Measurements from ENCODE around the gene ATG9A. TPM values are rescaled to one million over a fixed set of nuclear protein-coding genes. Genes with fewer than 3 reads are reported as not detected.

ATG9A gene
- total and polyA plus RNA-seq, 2 donors (not counting 1 experiment from before 2014, with no cell fraction given), result 41.8 to 65.5 TPM

GRCh38 chr2:219252570-219252899, 23.1 kb upstream of the ATG9A start:
- H3K4me3 Mint-ChIP-seq, result peak overlapping the region; percentile 87
- Histone ChIP-seq H3K9me3 (ENCODE audit: control extremely low read depth in 1 of 3, control insufficient read depth in 2 of 3, insufficient read depth in 1 of 3, low read length in 2 of 3) (no peaks in the 10 kb centered on the region), H4K20me1 (ENCODE audit: control insufficient read depth, insufficient read depth, low read length, poor library complexity, severe bottlenecking) (peaks cover 22% of the 10 kb centered on the region), H3K4me2 (replicated peaks; ENCODE audit: low read depth, low read length, poor library complexity, severe bottlenecking) (peak overlapping the region; percentile 100), H3K4me1 (ENCODE audit: control insufficient read depth in 2 of 2, insufficient read depth in 2 of 2, low read length in 2 of 2) (peaks cover 48 to 58% of the 10 kb centered on the region in 2 donors), H2AFZ (ENCODE audit: insufficient read depth, low read depth, low read length, poor library complexity, severe bottlenecking) (peak overlapping the region; percentile 25), H3K9ac (ENCODE audit: low read length) (peak overlapping the region; percentile 90), H3K36me3 (replicated peaks in 1 of 2; ENCODE audit: control extremely low read depth in 1 of 2, control insufficient read depth in 1 of 2, extremely low read depth in 1 of 2, insufficient read depth in 2 of 2, low read length in 1 of 2) (peaks cover 2 to 31% of the 10 kb centered on the region in 2 experiments), H3K79me2 (ENCODE audit: control insufficient read depth, insufficient read depth, low read length) (peaks cover 50% of the 10 kb centered on the region), H3K4me3 (ENCODE audit: control extremely low read depth in 1 of 5, extremely low read depth in 1 of 5, insufficient read depth in 1 of 5, low read depth in 2 of 5, low read length in 4 of 5) (peak overlapping the region; percentile 83 to 97 (median 90)), H3K27me3 (replicated peaks in 1 of 4; ENCODE audit: control extremely low read depth in 1 of 4, control insufficient read depth in 3 of 4, insufficient read depth in 4 of 4, low read length in 3 of 4) (no peaks in the 10 kb centered on the region), H3K27ac (ENCODE audit: low read length in 2 of 2) (peak overlapping the region; percentile 67 to 93)
- H3K27ac Mint-ChIP-seq, result peak overlapping the region; percentile 96
- no peaks in the 10 kb centered on the region for H3K27me3 Mint-ChIP-seq
- H3K9me3 Mint-ChIP-seq (ENCODE audit: insufficient read depth), result no peaks in the 10 kb centered on the region
- ATAC-seq (ENCODE audit: low read depth), result no peak
- DNase-seq, result no peak
- TF ChIP-seq EZH2 (IDR thresholded peaks at IDR 0.05; ENCODE audit: borderline replicate concordance, insufficient read depth, low read depth, low read length, poor library complexity, severe bottlenecking), result no peak
- no peak for TF ChIP-seq CTCF (IDR thresholded peaks at IDR 0.05)
- POLR2A ChIA-PET, result interaction anchor here (0.5 to 4.2 kb wide), 13 partner anchors 7 to 372 kb away, joined by 3 to 106 read pairs (median 6); partner anchors contain the start of genes ABCB6, ANKZF1, ATG9A and CNPPD1
- WGBS (ENCODE audit: insufficient coverage), result 7% methylated on average over 9 of the region's 9 CpGs
- H3K4me1 Mint-ChIP-seq, result peaks cover 63% of the 10 kb centered on the region
- intact Hi-C loops (cut with micrococcal nuclease), result loop anchor here (5.0 kb wide), 1 partner anchor 1035 kb away; the partner anchor contains the start of gene ARPC2
- CTCF ChIA-PET, result interaction anchor here (0.6 to 7.6 kb wide), 11 partner anchors 16 to 81 kb away, joined by 3 to 97 read pairs (median 5); partner anchors contain the start of genes ABCB6, ANKZF1, ATG9A and DNAJB2

- DNase-seq, result no peak
- ATAC-seq (ENCODE audit: low read depth), result no peak
- Histone ChIP-seq H3K9me3 (ENCODE audit: control extremely low read depth in 1 of 3, control insufficient read depth in 2 of 3, insufficient read depth in 1 of 3, low read length in 2 of 3) (no peaks in the 10 kb centered on the region), H3K36me3 (replicated peaks in 1 of 2; ENCODE audit: control extremely low read depth in 1 of 2, control insufficient read depth in 1 of 2, extremely low read depth in 1 of 2, insufficient read depth in 2 of 2, low read length in 1 of 2) (peaks cover 2 to 35% of the 10 kb centered on the region in 2 experiments), H2AFZ (ENCODE audit: insufficient read depth, low read depth, low read length, poor library complexity, severe bottlenecking) (no peak overlapping the region), H3K4me2 (replicated peaks; ENCODE audit: low read depth, low read length, poor library complexity, severe bottlenecking) (peak overlapping the region; percentile 100), H3K9ac (ENCODE audit: low read length) (peak overlapping the region; percentile 90), H3K27me3 (replicated peaks in 1 of 4; ENCODE audit: control extremely low read depth in 1 of 4, control insufficient read depth in 3 of 4, insufficient read depth in 4 of 4, low read length in 3 of 4) (no peaks in the 10 kb centered on the region), H3K79me2 (ENCODE audit: control insufficient read depth, insufficient read depth, low read length) (peaks cover 54% of the 10 kb centered on the region), H4K20me1 (ENCODE audit: control insufficient read depth, insufficient read depth, low read length, poor library complexity, severe bottlenecking) (peaks cover 22% of the 10 kb centered on the region), H3K27ac (ENCODE audit: low read length in 2 of 2) (peak overlapping the region; percentile 67 to 93), H3K4me1 (ENCODE audit: control insufficient read depth in 2 of 2, insufficient read depth in 2 of 2, low read length in 2 of 2) (peaks cover 53 to 63% of the 10 kb centered on the region in 2 donors), H3K4me3 (ENCODE audit: control extremely low read depth in 1 of 5, extremely low read depth in 1 of 5, insufficient read depth in 1 of 5, low read depth in 2 of 5, low read length in 4 of 5) (peak overlapping the region; percentile 83 to 97 (median 90))
- POLR2A ChIA-PET, result interaction anchor here (0.5 to 4.2 kb wide), 9 partner anchors 23 to 372 kb away, joined by 3 to 106 read pairs (median 6); partner anchors contain the start of genes ABCB6, ANKZF1, ATG9A and CNPPD1
- Mint-ChIP-seq H3K27ac (peak overlapping the region; percentile 96), H3K4me3 (peak overlapping the region; percentile 87), H3K27me3 (no peaks in the 10 kb centered on the region), H3K4me1 (peaks cover 68% of the 10 kb centered on the region), H3K9me3 (ENCODE audit: insufficient read depth) (no peaks in the 10 kb centered on the region)
- 100% methylated on average over 1 of the region's 5 CpGs for WGBS (ENCODE audit: insufficient coverage)
- CTCF ChIA-PET, result interaction anchor here (0.6 to 7.6 kb wide), 13 partner anchors 16 to 81 kb away, joined by 3 to 97 read pairs (median 5); partner anchors contain the start of genes ABCB6, ANKZF1, ATG9A and DNAJB2
- no peak for TF ChIP-seq EZH2 (IDR thresholded peaks at IDR 0.05; ENCODE audit: borderline replicate concordance, insufficient read depth, low read depth, low read length, poor library complexity, severe bottlenecking)
- no peak for TF ChIP-seq CTCF (IDR thresholded peaks at IDR 0.05)
- intact Hi-C loops (cut with micrococcal nuclease), result loop anchor here (5.0 kb wide), 1 partner anchor 1035 kb away; the partner anchor contains the start of gene ARPC2
These were observed 22.6 kb upstream of the ATG9A start for GRCh38 chr2:219252084-219252483.
